Measurements from ENCODE around the gene ZNF311. TPM values are rescaled to one million over a fixed set of nuclear protein-coding genes. Genes with fewer than 3 reads are reported as not detected.

Gene ZNF311
- total and polyA plus RNA-seq, 9 of the 15 experiments (the other 6 are each of a cell fraction or from before 2014, with no cell fraction given) = 5.1 to 10.0 (median 7.5) TPM

GRCh38 chr6:29005183-29005885, at the start of gene ZNF311 (continued):
- TF ChIP-seq KDM4B (IDR thresholded peaks at IDR 0.05; ENCODE audit: borderline replicate concordance in 2 of 2, low read depth in 1 of 2) (no peak), SP2 (IDR thresholded peaks at IDR 0.05; ENCODE audit: extremely low read depth, low read depth, low read length, poor library complexity, severe bottlenecking) (peak; percentile 56), NR2C2 (CRISPR knock-in tag; IDR thresholded peaks at IDR 0.05) (no peak), NR2C2 (tag; IDR thresholded peaks at IDR 0.05) (peak; percentile 64; the same call in 1 of the 2 replicates), JUND (IDR thresholded peaks at IDR 0.05; ENCODE audit: borderline replicate concordance, low read depth, low read length) (peak; percentile 42; the same call in 1 of the 2 replicates), JUND (tag; IDR thresholded peaks at IDR 0.05; ENCODE audit: borderline replicate concordance, low read depth, low read length) (no peak), SMAD1 (IDR thresholded peaks at IDR 0.05; ENCODE audit: low read depth, low read length, partially characterized antibody) (peak; percentile 83), SMAD4 (CRISPR knock-in tag; conservative IDR thresholded peaks at IDR 0.05) (peak; percentile 84), DPF2 (IDR thresholded peaks at IDR 0.05) (no peak), BRCA1 (IDR thresholded peaks at IDR 0.05) (no peak), BRCA1 (CRISPR knock-in tag; IDR thresholded peaks at IDR 0.05) (no peak), GTF2A2 (tag; IDR thresholded peaks at IDR 0.05) (no peak), POLR2G (IDR thresholded peaks at IDR 0.05; ENCODE audit: low read depth, low read length) (peak; percentile 89), FOXP4 (CRISPR knock-in tag; IDR thresholded peaks at IDR 0.05; ENCODE audit: borderline replicate concordance) (no peak), CREB1 (IDR thresholded peaks at IDR 0.05) (0 out of 2 replicates have a peak, but pooled peaks have one; percentile 28), CREB1 (CRISPR knock-in tag; IDR thresholded peaks at IDR 0.05) (no peak; the same call in 1 of the 2 replicates)
- TF ChIP-seq, protein P1, sequence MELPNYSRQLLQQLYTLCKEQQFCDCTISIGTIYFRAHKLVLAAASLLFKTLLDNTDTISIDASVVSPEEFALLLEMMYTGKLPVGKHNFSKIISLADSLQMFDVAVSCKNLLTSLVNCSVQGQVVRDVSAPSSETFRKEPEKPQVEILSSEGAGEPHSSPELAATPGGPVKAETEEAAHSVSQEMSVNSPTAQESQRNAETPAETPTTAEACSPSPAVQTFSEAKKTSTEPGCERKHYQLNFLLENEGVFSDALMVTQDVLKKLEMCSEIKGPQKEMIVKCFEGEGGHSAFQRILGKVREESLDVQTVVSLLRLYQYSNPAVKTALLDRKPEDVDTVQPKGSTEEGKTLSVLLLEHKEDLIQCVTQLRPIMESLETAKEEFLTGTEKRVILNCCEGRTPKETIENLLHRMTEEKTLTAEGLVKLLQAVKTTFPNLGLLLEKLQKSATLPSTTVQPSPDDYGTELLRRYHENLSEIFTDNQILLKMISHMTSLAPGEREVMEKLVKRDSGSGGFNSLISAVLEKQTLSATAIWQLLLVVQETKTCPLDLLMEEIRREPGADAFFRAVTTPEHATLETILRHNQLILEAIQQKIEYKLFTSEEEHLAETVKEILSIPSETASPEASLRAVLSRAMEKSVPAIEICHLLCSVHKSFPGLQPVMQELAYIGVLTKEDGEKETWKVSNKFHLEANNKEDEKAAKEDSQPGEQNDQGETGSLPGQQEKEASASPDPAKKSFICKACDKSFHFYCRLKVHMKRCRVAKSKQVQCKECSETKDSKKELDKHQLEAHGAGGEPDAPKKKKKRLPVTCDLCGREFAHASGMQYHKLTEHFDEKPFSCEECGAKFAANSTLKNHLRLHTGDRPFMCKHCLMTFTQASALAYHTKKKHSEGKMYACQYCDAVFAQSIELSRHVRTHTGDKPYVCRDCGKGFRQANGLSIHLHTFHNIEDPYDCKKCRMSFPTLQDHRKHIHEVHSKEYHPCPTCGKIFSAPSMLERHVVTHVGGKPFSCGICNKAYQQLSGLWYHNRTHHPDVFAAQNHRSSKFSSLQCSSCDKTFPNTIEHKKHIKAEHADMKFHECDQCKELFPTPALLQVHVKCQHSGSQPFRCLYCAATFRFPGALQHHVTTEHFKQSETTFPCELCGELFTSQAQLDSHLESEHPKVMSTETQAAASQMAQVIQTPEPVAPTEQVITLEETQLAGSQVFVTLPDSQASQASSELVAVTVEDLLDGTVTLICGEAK (IDR thresholded peaks at IDR 0.05) = peak; percentile 91
- TF ChIP-seq, protein P1 (CRISPR knock-in tag; IDR thresholded peaks at IDR 0.05) = no peak
